ENCODE results near the gene VPS37B.

DNA sequence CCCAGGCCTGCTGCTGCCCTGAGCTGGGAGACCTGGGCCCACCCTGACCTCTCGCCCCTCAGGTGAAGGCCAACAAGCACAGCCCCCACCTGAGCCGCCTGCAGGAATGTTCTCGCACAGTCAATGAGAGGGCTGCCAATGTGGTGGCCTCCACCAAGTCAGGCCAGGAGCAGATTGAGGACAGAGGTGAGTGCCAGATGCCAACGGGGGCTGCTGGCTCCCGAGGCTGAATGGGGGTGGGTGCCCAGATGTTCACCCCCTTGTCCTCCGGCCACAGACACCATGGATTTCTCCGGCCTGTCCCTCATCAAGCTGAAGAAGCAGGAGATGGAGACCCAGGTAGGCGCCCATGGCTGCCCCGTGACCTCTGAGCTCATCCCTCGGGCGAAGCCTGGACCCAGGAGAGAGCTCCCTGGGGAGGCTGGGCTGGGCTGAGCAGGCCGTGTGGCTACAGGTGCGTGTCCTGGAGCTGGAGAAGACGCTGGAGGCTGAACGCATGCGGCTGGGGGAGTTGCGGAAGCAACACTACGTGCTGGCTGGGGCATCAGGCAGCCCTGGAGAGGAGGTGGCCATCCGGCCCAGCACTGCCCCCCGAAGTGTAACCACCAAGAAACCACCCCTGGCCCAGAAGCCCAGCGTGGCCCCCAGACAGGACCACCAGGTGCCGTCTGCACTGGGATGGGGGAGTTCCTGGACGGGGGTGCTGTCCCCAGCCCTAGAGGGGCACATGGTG is 34.9 kb downstream of the VPS37B start:
- TF ChIP-seq, protein P1, sequence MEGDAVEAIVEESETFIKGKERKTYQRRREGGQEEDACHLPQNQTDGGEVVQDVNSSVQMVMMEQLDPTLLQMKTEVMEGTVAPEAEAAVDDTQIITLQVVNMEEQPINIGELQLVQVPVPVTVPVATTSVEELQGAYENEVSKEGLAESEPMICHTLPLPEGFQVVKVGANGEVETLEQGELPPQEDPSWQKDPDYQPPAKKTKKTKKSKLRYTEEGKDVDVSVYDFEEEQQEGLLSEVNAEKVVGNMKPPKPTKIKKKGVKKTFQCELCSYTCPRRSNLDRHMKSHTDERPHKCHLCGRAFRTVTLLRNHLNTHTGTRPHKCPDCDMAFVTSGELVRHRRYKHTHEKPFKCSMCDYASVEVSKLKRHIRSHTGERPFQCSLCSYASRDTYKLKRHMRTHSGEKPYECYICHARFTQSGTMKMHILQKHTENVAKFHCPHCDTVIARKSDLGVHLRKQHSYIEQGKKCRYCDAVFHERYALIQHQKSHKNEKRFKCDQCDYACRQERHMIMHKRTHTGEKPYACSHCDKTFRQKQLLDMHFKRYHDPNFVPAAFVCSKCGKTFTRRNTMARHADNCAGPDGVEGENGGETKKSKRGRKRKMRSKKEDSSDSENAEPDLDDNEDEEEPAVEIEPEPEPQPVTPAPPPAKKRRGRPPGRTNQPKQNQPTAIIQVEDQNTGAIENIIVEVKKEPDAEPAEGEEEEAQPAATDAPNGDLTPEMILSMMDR (IDR thresholded peaks at IDR 0.05) = no peak
- TF ChIP-seq POLR2AphosphoS5 (IDR thresholded peaks at IDR 0.05; ENCODE audit: low read depth, low read length) (no peak), USF1 (IDR thresholded peaks at IDR 0.05; ENCODE audit: borderline replicate concordance, low read depth) (no peak), MEF2A (IDR thresholded peaks at IDR 0.05; ENCODE audit: borderline replicate concordance, low read depth) (no peak)
- TF ChIP-seq, protein P2, sequence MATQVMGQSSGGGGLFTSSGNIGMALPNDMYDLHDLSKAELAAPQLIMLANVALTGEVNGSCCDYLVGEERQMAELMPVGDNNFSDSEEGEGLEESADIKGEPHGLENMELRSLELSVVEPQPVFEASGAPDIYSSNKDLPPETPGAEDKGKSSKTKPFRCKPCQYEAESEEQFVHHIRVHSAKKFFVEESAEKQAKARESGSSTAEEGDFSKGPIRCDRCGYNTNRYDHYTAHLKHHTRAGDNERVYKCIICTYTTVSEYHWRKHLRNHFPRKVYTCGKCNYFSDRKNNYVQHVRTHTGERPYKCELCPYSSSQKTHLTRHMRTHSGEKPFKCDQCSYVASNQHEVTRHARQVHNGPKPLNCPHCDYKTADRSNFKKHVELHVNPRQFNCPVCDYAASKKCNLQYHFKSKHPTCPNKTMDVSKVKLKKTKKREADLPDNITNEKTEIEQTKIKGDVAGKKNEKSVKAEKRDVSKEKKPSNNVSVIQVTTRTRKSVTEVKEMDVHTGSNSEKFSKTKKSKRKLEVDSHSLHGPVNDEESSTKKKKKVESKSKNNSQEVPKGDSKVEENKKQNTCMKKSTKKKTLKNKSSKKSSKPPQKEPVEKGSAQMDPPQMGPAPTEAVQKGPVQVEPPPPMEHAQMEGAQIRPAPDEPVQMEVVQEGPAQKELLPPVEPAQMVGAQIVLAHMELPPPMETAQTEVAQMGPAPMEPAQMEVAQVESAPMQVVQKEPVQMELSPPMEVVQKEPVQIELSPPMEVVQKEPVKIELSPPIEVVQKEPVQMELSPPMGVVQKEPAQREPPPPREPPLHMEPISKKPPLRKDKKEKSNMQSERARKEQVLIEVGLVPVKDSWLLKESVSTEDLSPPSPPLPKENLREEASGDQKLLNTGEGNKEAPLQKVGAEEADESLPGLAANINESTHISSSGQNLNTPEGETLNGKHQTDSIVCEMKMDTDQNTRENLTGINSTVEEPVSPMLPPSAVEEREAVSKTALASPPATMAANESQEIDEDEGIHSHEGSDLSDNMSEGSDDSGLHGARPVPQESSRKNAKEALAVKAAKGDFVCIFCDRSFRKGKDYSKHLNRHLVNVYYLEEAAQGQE (IDR thresholded peaks at IDR 0.05; ENCODE audit: low read depth, low read length) = no peak

Data from SK-N-SH (cell line).